ENCODE data around the gene ANGPTL2.

- TF ChIP-seq EZH2phosphoT487 (IDR thresholded peaks at IDR 0.05; ENCODE audit: borderline replicate concordance) (no peak), REST (IDR thresholded peaks at IDR 0.05; ENCODE audit: low read depth) (no peak), POLR2AphosphoS5 (IDR thresholded peaks at IDR 0.05; ENCODE audit: low read depth, low read length) (no peak)
Observed at GRCh38 chr9:127112735-127113161, 9.7 kb downstream of the ANGPTL2 start.

All from HCT116 (cell line).